ENCODE measurements around the gene FLNB.

DNA sequence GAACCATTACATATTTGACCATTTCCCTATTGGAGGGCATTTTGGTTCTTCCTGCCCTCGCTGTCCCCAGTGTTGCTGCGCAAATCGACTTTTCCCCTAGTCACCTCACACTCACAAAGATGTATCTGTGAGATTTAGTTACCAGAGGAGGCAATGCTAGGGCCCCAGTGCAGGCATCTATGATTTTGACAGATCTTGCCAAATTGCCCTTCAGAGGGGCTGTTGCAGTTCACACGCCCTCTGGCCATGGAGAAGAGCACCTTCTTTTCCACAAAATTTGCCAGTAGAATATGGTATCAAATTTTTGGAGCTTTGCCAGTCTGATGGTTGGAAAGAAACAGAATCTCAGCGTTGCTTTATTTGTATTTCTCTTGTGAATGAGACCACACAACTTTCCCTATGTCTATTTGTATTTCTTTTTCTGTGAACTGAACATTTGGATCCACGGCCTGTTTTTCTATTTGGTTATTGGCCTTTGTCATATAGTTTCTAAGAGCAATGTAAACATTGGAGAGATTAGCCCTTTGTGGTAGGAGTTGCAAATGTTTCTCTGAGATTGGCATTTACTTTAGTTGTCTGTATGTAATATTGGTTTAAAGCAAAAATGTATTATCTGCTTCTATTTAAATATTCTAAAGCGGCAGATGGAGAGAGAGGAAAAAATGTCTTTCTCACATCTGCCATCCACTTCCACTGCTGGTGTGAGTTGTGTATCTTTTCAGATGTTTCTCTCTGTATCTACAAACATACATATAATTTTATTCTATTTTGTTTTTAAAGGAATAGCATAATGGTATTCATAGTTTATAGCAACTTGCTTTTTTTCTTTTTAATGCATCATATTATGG is 136.5 kb downstream of the FLNB start:
- TF ChIP-seq, protein P1, sequence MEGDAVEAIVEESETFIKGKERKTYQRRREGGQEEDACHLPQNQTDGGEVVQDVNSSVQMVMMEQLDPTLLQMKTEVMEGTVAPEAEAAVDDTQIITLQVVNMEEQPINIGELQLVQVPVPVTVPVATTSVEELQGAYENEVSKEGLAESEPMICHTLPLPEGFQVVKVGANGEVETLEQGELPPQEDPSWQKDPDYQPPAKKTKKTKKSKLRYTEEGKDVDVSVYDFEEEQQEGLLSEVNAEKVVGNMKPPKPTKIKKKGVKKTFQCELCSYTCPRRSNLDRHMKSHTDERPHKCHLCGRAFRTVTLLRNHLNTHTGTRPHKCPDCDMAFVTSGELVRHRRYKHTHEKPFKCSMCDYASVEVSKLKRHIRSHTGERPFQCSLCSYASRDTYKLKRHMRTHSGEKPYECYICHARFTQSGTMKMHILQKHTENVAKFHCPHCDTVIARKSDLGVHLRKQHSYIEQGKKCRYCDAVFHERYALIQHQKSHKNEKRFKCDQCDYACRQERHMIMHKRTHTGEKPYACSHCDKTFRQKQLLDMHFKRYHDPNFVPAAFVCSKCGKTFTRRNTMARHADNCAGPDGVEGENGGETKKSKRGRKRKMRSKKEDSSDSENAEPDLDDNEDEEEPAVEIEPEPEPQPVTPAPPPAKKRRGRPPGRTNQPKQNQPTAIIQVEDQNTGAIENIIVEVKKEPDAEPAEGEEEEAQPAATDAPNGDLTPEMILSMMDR (IDR thresholded peaks at IDR 0.05): no peak
- TF ChIP-seq POLR2AphosphoS5 (IDR thresholded peaks at IDR 0.05; ENCODE audit: low read depth, low read length) (no peak), REST (IDR thresholded peaks at IDR 0.05; ENCODE audit: insufficient read depth in 1 of 2, low read depth in 2 of 2, low read length in 1 of 2) (no peak), SIN3A (IDR thresholded peaks at IDR 0.05; ENCODE audit: borderline replicate concordance, insufficient read depth, low read depth, low read length) (no peak)

All from Panc1 (cell line).